RWPE2 (cell line): ENCODE results near the gene MIB2.

Source experiments
- ATAC-seq: fragments of 200-7000 bp; cut with Tn5 transposase; 3 replicates; pipeline ENCODE4 v1.9.1; 2021; ENCODE audit warnings: low read depth
- DNase-seq: peaks from one replicate; pipeline ENCODE4 v3.0.0-alpha.2; 2020; ENCODE audit warnings: low spot score
- H3K27ac ChIP-seq: fragments of 450-650 bp; 2 replicates; pipeline ENCODE4 v1.5.1; 2017; ENCODE audit warnings: mild to moderate bottlenecking; ENCODE audit not compliant: poor library complexity, severe bottlenecking
- H3K27me3 ChIP-seq: fragments of 250-450 bp; sonication (Bioruptor Pico); 2 replicates; pipeline ENCODE4 v1.5.1; 2021; ENCODE audit warnings: mild to moderate bottlenecking, moderate library complexity; ENCODE audit not compliant: insufficient read depth, poor library complexity, severe bottlenecking
- H3K36me3 ChIP-seq: fragments of 250-450 bp; sonication (Bioruptor Pico); 2 replicates; pipeline ENCODE4 v1.5.1; 2020; ENCODE audit warnings: low read depth, mild to moderate bottlenecking, moderate library complexity
- H3K4me1 ChIP-seq: fragments of 250-450 bp; sonication (Bioruptor Pico); 2 replicates; pipeline ENCODE4 v1.5.1; 2021; ENCODE audit warnings: mild to moderate bottlenecking, moderate library complexity; ENCODE audit not compliant: insufficient read depth, poor library complexity, severe bottlenecking
- H3K4me3 ChIP-seq: fragments of 250-450 bp; sonication (Bioruptor Pico); 2 replicates; pipeline ENCODE4 v1.5.1; 2021; ENCODE audit warnings: mild to moderate bottlenecking, moderate library complexity; ENCODE audit not compliant: severe bottlenecking
- H3K9me3 ChIP-seq: fragments of 250-450 bp; sonication (Bioruptor Pico); 2 replicates; pipeline ENCODE4 v1.5.1; 2021; ENCODE audit warnings: mild to moderate bottlenecking, moderate library complexity; ENCODE audit not compliant: severe bottlenecking
- TF ChIP-seq, protein P1 (sequence below): fragments of 450-650 bp; IDR thresholded peaks from one replicate; pipeline ENCODE4 v1.5.1; 2017; ENCODE audit warnings: mild to moderate bottlenecking, moderate library complexity; ENCODE audit not compliant: poor library complexity, severe bottlenecking

MIB2 gene

DNA sequence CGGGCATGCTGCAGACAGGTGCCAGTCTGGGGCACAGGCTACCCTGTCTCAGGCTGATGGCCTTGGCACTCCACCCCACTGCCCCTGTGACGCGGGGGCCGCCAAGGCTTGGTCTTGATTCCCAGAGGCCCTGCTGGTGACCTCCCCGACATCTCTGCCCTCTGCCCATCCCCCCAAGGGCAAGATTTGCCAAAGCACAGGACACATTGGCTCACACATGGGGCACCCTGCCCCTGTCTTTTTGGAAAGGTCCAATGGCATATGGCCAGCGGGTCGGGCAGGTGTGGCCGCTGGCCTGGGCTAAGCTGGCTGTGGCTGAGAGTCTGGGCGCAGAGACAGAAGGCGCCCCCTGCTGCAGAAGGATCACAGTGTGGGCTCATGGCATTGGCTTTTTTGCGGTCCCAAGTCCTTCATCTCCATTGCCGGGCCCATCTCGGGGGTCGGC lies 4.6 kb downstream of the MIB2 start:
- Histone ChIP-seq H3K4me3 (no peak overlapping the region), H3K27ac (no peak overlapping the region), H3K27me3 (no peaks in the 10 kb centered on the region), H3K9me3 (no peaks in the 10 kb centered on the region), H3K4me1 (no peaks in the 10 kb centered on the region), H3K36me3 (no peaks in the 10 kb centered on the region)
- ATAC-seq = no peak
- TF ChIP-seq, protein P1, sequence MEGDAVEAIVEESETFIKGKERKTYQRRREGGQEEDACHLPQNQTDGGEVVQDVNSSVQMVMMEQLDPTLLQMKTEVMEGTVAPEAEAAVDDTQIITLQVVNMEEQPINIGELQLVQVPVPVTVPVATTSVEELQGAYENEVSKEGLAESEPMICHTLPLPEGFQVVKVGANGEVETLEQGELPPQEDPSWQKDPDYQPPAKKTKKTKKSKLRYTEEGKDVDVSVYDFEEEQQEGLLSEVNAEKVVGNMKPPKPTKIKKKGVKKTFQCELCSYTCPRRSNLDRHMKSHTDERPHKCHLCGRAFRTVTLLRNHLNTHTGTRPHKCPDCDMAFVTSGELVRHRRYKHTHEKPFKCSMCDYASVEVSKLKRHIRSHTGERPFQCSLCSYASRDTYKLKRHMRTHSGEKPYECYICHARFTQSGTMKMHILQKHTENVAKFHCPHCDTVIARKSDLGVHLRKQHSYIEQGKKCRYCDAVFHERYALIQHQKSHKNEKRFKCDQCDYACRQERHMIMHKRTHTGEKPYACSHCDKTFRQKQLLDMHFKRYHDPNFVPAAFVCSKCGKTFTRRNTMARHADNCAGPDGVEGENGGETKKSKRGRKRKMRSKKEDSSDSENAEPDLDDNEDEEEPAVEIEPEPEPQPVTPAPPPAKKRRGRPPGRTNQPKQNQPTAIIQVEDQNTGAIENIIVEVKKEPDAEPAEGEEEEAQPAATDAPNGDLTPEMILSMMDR = no peak
- DNase-seq = no peak

DNA sequence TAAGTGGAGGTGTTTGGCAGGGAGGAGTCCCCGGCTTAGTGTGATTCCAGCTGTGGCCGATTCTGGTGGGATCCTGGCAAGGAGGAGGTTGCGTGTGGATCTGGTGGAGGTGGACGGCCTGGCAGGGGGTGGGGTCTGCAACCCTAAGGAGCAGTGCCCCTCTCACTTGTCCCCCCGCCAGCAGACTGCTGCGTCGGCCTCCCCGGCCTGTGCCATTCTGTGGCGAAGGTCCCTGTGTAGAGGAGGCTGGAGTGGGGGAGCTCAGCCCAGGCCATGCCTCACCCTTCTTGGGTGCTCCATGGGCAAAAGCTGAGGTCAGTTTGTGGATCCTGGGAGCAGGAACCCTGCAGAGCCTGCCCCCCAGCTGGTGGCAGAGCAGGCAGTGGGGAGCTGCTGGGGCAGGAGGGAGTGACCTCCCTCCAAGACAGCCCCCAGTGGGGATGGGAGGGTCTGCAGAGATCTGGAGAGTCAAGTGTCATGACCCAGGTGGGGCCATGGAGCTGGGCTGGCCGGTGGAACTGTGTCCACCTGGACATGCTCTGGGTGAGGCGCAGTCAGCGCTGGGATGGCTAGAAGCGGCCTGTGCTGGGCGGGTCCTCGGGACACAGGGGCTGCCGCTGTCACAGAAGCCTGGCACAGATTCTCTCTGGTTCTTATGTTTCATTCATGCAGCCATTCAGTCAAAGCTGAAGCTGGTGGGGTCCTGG lies 5.3 kb downstream of the MIB2 start:
- DNase-seq = no peak
- H3K27me3 ChIP-seq = no peaks in the 10 kb centered on the region
- TF ChIP-seq, protein P1 = no peak
- H3K27ac ChIP-seq = no peak overlapping the region
- no peaks in the 10 kb centered on the region for H3K36me3 ChIP-seq
- ATAC-seq = no peak
- no peak overlapping the region for H3K4me3 ChIP-seq
- no peaks in the 10 kb centered on the region for H3K9me3 ChIP-seq
- H3K4me1 ChIP-seq = no peaks in the 10 kb centered on the region

DNA sequence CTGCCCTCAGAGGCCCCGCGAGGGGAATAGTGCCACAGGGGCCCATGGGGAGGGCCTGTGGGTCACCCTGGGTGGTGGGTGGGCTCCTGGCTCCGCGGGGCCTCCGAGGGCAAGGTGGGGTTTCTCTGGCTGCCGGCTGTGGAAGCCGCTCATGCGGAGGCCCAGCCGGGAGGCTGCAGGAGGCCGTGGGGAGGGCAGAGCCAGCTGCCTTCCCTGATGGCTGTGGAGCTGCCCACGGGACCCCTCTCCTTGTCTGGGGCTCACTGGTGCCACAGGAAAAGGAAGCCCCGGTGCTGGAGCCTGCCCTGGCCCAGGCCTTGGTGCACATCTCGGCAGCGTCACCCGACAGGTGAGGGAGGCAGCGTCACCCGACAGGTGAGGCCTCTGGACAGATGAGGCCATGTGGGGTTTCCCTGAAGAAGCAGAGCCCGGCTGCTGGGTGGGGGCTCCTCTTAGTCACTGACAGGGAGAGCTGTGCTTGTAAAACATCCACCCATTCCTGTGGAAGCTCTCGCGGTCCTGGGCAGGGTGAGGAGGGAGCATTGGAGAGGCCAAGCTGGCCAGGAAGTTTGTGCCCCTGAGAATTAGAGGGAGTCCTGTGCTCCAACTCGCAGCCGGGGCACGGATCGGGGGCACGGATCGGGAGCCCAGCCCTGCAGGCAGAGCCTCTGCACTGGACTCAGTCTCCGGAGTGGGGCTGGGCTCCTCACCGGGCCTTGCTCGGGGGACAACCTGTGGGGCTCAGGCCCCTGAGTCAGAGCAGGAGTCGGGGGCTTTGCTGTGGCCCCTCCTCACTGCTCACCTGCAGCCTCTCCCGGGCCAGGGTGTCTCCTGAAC lies 6.1 kb downstream of the MIB2 start:
- no peaks in the 10 kb centered on the region for H3K27me3 ChIP-seq
- DNase-seq (no peak), ATAC-seq (no peak)
- H3K4me3 ChIP-seq = no peak overlapping the region
- H3K27ac ChIP-seq = no peak overlapping the region
- H3K4me1 ChIP-seq = no peaks in the 10 kb centered on the region
- TF ChIP-seq, protein P1 = no peak
- no peaks in the 10 kb centered on the region for H3K9me3 ChIP-seq
- H3K36me3 ChIP-seq = no peaks in the 10 kb centered on the region

DNA sequence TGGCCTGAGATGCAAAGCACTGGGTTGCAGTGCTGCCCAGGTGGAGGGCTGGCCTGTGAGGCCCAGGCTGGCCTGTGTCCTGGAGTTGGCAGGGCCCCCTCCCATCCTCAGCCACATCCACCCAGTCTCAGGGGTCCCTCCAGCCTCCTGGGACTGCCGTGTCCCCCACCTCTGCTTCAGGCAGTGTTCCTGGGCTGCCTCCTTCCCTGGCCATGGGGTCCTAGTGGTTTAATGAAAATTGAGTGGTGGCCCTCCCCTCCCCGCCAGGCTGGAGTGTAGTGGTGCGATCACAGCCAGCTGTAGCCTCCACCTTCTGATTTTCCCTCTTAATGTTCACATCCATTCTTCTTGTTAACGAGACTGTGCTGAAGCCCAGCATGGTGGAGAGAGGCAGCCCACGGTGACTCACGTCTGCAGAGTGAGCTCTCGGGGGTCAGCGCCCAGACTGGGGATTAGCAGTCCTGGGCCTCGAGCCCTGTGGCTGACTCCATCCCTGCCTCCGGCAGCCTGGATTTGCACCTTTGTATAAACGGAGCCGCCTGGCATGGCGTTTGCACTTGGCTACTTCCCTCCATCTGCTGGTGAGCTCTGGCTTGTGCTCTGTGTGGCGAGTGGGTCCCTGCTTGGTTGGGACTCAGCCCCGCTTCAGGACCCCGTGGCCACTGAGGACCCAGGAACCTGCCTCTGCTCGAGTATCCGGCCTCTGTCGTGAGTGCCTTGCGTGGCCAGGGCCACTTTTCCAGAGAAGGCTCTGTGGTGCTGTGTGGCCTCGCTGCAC lies 6.9 kb downstream of the MIB2 start:
- DNase-seq (no peak), ATAC-seq (no peak)
- Histone ChIP-seq H3K27ac (no peak overlapping the region), H3K4me3 (no peak overlapping the region), H3K36me3 (no peaks in the 10 kb centered on the region), H3K4me1 (no peaks in the 10 kb centered on the region), H3K27me3 (no peaks in the 10 kb centered on the region), H3K9me3 (no peaks in the 10 kb centered on the region)
- TF ChIP-seq, protein P1 = no peak
